Stimulated activated CD4-positive, alpha-beta T cell treated with anti-CD3 and anti-CD28 coated beads, Interleukin-4, amount 100 ng/mL, for 24 hours (primary cell): ENCODE results near the gene MAP3K21.

ENCODE experiments used
- DNase-seq: peaks from one replicate; pipeline ENCODE4 v3.0.0-alpha.2; 2020

The MAP3K21 gene

DNA sequence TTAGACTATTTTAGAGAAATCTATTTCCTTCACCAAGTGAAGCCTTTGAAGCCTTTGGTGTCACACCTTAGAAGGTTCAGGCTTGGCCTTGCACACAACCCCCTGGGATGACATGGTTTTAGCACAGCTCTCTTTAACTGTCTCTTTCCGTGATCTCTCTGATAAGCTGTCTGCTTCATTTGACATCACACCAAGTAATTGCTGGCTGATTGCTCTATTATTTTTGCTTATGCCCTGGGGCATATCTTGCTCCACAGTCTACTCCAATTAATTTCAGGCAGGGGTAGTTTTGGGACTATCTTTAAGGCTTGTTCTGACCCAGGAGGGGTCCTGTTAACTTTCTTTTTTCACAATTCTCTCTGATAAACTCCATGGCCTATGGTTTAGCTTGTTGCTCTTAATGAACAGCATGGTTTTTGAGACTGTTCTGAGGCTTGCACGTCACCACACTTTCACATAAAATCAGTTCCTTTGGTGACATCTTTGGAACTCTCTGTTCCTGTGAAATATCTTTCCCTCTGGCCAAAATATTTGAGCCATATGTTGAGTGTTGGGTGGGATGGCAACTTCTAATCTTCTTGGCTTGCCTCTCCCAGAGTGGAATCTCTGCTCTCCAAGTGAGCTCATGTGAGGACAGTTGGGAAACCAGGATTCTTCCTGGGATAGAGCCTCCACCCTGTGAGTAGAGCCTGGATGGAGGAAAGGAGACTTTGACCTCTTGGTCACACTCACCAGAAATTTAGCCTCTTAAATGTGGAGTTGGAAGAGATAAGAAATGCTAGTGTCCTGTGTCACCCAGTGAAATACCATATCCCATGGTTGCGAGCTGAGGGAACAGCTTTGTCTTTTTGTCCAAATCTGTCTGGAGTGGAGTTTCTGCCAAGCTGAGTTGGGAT lies 63.6 kb downstream of the MAP3K21 start:
- DNase-seq = no peak

DNA sequence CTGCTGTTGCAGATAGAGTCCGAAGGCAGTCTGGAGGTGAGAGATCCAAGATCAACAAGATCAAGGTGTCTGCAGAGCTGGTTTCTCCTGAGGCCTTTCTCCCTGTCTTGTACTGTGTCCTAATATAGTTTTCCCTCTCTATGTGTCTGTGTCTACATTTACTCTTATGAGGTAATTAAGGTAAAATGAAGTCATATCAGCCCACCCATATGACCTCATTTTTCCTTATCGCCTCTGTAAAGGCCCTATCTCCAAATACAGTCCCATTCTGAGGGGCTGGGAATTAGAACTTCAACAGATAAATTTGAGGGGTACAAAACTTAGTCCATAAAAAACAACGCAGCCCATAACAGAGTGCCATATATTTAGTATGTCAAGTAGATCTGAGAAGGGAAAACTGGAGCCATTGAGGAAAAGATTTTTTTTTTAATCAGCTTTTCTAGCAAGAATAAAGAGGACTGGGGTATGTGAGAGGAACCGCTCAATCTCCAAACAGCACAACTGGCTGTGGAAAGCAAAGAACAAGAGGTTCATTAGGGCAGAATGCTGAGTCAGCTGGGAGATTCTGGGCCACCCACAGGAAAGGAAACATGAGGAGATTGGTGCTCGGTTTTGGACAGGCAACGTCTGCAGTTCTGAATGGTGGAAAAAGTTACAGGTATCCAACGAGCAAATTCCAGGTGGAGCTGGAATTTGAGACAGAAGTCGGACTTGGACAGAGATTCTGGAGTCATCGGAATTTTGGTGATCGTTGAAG lies 65.7 kb downstream of the MAP3K21 start:
- no peak for DNase-seq

DNA sequence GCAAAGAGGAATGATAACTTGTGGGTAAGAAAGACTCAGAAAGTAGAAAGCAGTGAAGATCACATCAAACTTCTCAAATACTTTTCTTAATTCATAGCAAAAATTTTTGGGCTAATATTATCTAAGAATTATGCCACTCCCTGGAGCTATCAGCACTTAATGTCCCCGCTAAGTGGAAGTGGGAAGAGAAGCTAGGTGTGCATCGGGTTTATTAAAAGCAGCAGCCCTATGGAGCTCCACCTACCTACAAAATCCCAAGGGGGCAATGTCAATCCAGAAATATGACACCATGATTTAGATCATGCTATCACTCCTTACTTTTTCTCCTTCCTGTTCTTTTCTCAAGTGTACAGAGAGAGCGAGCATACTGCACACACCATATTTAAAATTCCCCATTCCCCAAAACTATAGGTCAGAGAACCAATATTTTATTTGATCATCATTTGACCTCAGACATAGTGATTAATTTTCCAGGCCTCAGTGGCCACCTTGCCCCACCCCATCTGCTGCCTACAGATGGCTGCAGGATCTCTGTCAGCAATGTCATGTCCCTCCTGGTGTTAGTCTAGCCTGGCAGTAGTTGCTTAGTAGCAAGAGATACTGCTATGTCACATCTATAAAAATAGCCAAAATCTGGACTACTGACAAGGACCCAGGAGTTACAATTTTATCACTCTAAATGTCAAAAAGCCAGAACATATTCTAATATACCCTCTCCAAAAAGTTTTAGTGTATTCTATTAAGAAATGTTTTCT lies 66.6 kb downstream of the MAP3K21 start:
- no peak for DNase-seq

DNA sequence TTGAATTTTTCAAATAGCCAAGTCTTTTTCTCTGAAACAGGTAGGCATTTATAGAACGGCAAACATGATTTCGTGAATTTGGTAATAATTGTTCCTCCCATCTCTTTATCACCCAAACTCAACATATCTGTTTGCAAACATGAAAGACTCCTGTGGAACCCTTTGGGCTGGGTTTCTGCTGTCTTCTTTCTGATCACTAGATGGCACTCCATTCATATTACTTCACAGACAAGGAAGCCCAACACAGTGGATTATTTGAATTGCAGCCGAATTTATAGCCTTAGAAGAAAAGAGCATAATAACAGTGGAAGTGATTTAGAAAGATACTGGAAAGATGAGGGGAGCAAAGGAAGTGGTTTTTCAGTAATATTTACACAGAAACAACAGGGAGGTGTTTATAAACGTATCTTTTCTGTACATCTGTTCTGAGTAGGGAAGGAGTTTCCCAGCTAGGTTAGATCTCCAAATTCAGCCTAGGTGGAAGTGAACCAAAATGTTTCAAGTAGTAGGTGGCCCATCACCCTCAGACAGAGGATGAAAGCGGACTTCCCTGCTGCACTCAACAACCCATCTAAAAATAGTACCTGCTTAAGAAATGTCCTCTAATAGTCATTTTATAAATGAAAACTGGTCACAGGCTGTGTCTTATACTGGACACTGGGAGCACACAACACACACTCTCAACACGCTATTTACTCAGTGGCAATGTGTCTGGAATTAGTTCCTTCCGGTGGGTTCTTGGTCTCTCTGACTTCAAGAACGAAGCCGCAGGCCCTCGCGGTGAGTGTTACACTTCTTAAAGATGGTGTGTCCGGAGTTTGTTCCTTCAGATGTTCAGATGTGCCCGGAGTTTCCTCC lies 67.6 kb downstream of the MAP3K21 start:
- peak; percentile 25 for DNase-seq

DNA sequence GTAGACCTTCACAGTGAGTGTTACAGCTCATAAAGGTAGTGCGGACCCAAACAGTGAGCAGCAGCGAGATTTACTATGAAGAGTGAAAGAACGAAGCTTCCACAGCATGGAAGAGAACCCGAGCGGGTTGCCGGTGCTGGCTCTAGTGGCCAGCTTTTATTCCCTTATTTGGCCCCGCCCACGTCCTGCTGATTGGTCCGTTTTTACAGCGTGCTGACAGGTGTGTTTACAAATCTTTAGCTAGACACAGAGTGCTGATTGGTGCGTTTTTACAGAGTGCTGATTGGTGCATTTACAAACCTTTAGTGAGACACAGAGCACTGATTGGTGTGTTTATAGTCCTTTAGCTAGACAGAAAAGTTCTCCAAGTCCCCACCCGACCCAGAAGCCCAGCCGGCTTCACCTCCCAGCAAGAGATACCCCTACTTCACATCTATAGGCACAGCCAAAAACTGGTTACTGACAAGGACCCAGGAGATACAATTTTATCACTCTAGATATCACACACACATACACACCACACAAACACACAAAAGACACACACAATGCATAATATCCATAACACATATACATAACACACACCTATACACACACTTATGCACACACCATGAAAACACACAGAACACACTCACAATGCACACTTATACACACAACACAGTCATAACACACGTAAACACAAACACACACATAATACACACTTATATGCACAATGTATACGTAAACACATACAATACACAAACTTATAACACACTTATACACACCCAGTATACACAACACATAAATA lies 68.5 kb downstream of the MAP3K21 start:
- DNase-seq = no peak

DNA sequence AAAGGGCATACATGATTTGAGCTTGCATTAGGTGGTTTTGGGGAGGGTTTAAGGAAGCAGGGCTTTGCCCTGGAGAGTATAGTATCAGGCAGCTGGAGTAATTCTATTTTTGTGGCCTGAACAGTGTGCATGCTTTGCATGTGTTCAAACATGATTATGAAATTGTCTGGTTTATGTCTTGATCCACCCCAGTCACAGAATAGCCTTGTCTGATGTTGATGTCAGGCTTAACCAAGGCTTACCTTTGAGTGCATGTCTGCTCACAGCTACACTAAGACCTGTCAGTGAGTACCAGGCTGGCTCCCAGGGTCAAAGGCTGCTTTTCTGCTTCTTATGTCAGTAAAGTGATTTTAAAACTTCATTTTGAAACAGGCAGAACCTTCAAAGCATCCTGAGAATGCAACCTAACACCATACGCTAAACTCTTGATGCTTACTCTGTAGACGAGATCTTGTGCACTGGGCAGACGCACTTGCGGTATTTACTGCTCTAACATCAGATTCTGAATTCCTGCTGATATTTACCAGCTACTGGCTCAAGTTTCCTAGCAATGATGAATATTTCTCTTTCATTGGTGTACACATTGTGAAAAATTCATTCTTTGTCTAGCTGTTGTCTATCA lies 78.9 kb downstream of the MAP3K21 start:
- DNase-seq = no peak

DNA sequence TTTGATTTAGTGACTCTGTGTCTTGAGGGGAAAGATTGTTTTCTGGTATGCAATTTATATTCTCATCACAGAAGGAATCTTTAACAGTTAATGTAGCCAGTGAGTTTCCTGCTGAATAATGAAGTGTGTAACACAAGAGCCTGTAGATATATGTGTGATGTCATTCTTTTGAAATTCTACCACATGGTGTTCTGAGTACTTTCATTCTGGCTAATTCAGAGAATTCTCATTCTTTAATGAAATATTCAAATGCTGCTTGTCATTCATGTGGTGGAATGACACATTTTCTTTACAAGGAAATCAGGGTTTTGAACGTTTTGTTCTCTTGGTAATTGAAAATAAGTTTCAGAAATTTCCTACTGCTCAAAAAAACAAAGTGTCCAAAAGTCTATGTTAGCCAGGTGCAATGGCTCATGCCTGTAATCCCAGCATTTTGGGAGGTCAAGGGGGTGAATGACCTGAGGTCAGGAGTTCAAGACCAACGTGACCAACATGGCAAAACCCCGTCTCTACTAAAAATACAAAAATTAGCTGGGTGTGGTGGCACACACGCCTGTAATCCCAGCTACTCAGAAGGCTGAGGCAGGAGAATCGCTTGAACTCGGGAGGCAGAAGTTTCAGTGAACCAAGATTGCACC lies 79.6 kb downstream of the MAP3K21 start:
- no peak for DNase-seq

DNA sequence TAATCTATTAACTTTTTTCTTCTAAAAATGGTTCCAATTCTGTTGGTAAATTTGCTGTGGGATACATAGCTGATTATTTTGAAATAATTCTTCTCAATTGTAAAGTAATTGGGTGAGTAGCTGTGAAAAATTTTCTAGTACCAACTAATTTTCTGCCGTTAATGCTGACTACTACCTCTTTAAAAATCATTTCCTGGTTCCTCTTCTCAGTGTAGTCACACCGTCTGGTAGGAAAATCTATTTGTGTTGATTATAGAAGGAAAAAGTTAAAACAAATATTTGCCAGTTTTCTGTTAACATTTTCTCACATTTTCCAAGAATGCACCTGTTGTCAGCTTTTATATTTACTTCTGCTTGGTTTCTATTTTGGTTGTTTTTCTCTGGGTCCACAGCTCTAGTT lies 82.0 kb downstream of the MAP3K21 start:
- no peak for DNase-seq

DNA sequence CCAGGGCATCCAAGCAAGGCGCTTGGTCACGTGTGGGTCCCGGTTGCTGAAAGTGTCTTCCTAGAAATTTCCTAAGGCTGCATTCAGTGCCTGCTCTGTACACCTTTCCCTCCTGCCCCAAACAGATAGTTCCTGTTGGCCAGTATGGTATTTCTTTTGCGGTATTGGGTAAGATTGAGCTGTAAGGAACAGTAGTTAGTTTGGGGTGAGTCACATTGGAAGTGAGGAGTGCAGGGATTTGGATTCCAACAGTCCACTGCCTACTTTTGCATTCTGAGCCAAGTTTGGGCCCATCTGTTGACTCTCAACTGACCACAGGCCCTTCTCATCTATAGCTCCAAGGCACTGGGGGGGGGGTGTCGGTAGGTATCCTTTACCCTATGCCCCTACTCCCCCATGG lies 83.4 kb downstream of the MAP3K21 start:
- DNase-seq = no peak

DNA sequence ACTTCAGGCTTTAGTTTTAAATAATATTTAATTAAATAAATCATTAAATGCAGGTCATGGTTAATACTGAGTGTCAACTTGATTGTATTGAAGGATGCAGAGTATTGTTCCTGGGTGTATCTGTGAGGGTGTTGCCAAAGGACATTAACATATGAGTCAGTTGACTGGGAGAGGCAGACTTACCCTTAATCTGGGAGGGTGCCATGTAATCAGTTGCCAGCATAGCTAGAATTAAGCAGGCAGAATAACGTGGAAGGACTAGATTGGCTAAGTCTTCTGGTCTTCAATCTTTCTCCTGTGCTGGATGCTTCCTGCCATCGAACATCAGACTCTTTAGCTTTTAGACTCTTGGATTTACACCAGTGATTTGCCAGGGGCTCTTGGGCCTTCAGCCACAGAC lies 85.3 kb downstream of the MAP3K21 start:
- no peak for DNase-seq

DNA sequence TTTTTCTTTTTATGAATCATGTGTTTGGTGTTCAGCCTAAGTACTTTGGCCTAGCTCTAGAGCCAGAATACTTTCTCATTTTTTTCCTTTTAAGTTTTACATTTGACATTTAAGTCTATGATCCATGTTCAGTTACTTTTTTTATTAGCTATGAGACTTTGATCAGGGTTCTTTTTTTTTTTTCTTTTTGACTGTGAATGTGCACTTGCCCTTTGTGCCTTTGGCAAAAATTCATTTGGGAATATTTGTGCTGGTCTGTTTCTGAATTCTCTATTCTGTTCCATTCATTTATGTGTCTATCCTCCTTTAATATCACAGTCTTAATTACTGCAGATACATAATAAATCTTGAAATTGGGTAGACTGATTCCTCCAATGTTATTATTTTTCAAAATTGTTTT lies 93.8 kb downstream of the MAP3K21 start:
- DNase-seq = no peak

DNA sequence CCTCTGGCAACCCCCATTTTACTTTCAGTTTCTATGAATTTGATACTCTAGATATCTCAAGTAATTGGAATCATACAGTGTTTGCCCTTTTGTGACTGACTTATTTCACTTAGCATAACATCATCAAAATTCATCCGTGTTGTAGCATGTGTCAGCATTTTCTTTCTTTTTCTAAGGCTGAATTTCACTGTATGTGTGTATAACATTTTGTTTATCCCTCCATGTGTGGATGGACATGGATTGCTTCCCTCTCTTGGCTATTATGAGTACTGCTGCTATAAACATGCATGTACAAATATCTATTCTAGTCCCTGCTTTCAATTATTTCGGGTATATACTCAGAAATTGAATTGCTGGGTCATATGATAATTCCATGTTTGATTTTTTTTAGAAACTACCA lies 97.3 kb downstream of the MAP3K21 start:
- no peak for DNase-seq

DNA sequence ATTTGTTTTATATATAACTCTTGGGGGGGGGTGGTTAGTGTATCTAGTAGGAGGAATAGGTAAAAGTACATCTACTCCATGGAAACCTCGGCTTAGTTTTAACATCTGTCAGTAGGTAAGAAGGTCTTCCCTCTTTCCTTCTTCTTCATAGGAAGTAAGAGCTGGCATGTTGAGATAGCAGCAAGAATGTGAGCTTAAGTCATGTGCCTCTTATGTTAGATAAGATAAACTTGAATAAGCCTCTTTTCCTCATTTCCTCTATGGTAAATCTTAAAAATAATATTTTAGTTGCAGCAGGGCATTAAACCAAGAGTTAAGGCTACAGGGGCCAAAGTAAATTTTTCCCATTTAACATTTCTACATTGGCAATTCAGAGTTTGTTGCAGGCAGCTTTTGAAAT lies 100.4 kb downstream of the MAP3K21 start:
- no peak for DNase-seq

DNA sequence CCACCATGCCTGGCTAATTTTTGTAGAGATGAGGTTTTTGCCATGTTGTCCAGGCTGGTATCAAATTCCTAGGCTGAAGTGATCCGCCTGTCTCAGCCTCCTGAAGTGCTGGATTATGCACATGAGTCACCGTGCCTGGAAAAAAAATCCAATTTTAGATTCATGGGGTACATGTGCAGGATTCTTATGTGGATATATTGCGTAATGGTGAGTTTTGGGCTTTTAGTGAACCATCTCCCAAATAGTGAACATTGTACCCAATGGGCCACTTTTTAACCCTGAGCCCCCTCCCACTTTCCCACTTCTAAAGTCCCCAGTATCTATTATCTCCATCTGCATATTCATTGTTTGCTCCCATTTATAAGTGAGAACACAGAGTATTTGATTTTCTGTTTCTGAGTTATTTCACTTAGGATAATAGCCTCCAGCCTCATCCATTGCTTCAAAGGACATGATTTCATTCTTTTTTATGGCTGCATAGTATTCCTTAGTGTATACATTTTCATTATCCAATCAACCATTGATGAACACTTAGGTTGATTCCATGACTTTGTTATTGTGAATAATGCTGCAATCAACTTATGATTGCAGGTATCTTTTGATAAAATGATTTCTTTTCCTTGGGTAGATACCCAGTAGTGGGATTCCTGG lies 104.4 kb downstream of the MAP3K21 start:
- DNase-seq = no peak

DNA sequence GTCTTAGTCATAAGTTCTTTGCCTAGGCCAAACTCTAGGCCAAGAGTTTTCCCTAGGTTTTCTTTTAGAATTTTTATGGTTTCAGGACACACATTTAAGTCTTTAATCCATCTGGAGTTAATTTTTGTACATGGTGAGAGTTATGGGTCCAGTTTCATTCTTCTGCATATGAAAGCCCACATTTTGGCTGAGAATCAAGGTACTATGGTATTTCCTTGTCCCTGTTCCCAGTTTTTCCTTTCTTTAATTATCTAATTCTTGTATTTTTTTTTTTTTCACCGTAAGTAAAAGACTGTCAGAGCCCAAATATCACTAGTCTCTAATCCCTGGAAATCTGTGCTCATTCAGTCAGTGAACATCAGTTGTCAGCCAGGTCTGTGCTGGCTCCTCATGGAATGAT lies 105.4 kb downstream of the MAP3K21 start:
- DNase-seq = no peak

DNA sequence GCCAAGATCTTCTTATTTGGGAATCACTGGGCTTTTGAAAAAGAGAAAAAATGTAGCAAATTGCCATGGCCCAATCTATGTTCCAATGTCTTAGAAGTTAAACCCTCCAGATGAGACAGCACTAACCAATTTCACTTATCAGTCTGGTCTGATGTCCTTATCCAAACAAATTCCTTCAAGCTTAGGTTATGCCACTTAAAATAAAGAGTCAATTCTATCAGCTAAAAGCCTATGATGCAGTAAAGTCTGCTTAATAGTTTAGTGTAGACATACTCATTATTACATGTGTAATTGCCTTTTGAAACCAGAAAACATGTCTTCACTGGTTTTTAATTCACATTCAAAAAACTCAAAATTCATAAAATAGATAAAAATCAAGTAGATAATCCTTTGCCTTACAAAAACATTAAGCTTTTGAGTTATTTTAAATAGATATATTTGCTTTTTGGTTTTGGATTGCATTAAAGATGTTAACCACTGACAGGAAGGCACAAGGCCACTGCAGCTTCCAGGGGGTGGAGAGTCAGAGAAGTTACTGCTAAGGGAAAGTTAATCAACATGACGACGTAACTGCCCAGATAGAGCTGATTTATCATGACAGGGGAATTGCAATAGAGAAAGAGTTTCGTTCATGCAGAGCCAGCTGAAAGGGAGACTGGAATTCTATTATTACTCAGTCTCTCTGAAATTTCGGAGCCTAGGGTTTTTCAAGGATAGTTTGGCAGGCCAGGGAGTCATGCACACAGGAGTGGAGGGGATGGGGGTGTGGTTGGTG lies 106.1 kb downstream of the MAP3K21 start:
- no peak for DNase-seq
